Panc1 (cell line): ENCODE data around the gene MRPL10. TPM values are rescaled to one million over a fixed set of nuclear protein-coding genes. Genes with fewer than 3 reads are reported as not detected.

ENCODE experiments used
- ATAC-seq: fragments of 200-7000 bp; cut with Tn5 transposase; 2 replicates; pipeline ENCODE4 v1.9.1; 2020; ENCODE audit warnings: mild to moderate bottlenecking, moderate library complexity
- BruUV-seq: library from RNA; stranded (reverse); fragments of 400-500 nt; replicated peaks from 2 replicates; lab custom pipeline; 2021; lab: Mats Ljungman, UMichigan
- CTCF ChIA-PET: fragments of 300-600 bp; sonication (Branson Sonifier 250); formaldehyde crosslinking; loops from one replicate; lab custom pipeline; 2022; ENCODE audit warnings: antibody characterized with exemption; lab: Charles Lee
- POLR2A ChIA-PET: fragments of 300-600 bp; sonication (Branson Sonifier 250); formaldehyde crosslinking; loops from one replicate; lab custom pipeline; 2022; ENCODE audit warnings: antibody characterized with exemption; lab: Charles Lee
- DNase-seq: peaks from one replicate; pipeline ENCODE4 v3.0.0-alpha.2; 2010; ENCODE audit warnings: low read depth, low spot score
- H3K27ac ChIP-seq: 2 replicates; pipeline ENCODE4 v1.5.1; 2011; ENCODE audit warnings: mild to moderate bottlenecking, low read length, inconsistent platforms
- H3K27me3 ChIP-seq: fragments of 200-500 bp; sonication (Bioruptor generic); 2 replicates; pipeline ENCODE4 v1.6.0; 2014; ENCODE audit warnings: low read length, inconsistent platforms; ENCODE audit not compliant: control insufficient read depth, insufficient read depth
- H3K36me3 ChIP-seq: fragments of 200-500 bp; sonication (Bioruptor generic); 2 replicates; pipeline ENCODE4 v1.5.1; 2014; ENCODE audit warnings: inconsistent platforms, mild to moderate bottlenecking, low read length, moderate library complexity; ENCODE audit not compliant: control insufficient read depth, insufficient read depth
- H3K4me1 ChIP-seq: 2 replicates; pipeline ENCODE4 v1.5.1; 2011; ENCODE audit warnings: inconsistent platforms, mild to moderate bottlenecking, low read length, moderate library complexity; ENCODE audit not compliant: control insufficient read depth, insufficient read depth
- H3K4me3 ChIP-seq, 2 experiments: 2 replicates each; pipeline ENCODE4 v1.5.1; 2011 to 2012; ENCODE audit warnings: low read depth in 2 of 2, low read length in 2 of 2, mild to moderate bottlenecking in 2 of 2, inconsistent platforms in 1 of 2, moderate library complexity in 1 of 2
- H3K9me3 ChIP-seq: fragments of 200-500 bp; sonication (Bioruptor generic); 2 replicates; pipeline ENCODE4 v1.5.1; 2014; ENCODE audit warnings: low read depth, mild to moderate bottlenecking, inconsistent platforms, low read length, moderate library complexity; ENCODE audit not compliant: control insufficient read depth, insufficient read depth
- CTCF ChIP-seq: fragments of 450-650 bp; IDR thresholded peaks from 2 replicates; pipeline ENCODE4 v1.5.1; 2017; ENCODE audit warnings: mild to moderate bottlenecking
- POLR2AphosphoS5 ChIP-seq: IDR thresholded peaks from 2 replicates; pipeline ENCODE4 v1.6.1; 2012; ENCODE audit warnings: mild to moderate bottlenecking, low read depth, low read length, moderate library complexity
- REST ChIP-seq, 2 experiments: IDR thresholded peaks; 2 replicates each; pipeline ENCODE4 v1.6.1; 2011 to 2012; ENCODE audit warnings: low read depth in 2 of 2, control low read depth in 1 of 2, low read length in 1 of 2, mild to moderate bottlenecking in 1 of 2, moderate library complexity in 1 of 2; ENCODE audit not compliant: insufficient read depth in 1 of 2
- SIN3A ChIP-seq: IDR thresholded peaks from 2 replicates; pipeline ENCODE4 v1.6.1; 2012; ENCODE audit warnings: low read depth, mild to moderate bottlenecking, low read length, moderate library complexity, borderline replicate concordance; ENCODE audit not compliant: insufficient read depth
- TCF7L2 ChIP-seq: IDR thresholded peaks from 2 replicates; pipeline ENCODE4 v1.6.1; 2011; ENCODE audit warnings: mild to moderate bottlenecking, low read depth, low read length, inconsistent platforms
- in situ Hi-C: cut with HindIII; loops from 2 replicates; pipeline ENCODE4 v1.10.0; 2016; ENCODE audit warnings: low sequenced_read_pairs, low pct_unique_long_range_greater_than_20kb
- intact Hi-C: fragments of 100-400 bp; cut with micrococcal nuclease; formaldehyde crosslinking; loops from one replicate; pipeline ENCODE4 v1.10.0; 2022; ENCODE audit not compliant: unreplicated experiment
- total RNA-seq: library from RNA; stranded (reverse); gene quantifications from one replicate; pipeline ENCODE4 v1.2.1, GENCODE V29; 2021; ENCODE audit not compliant: unreplicated experiment

Gene MRPL10
- total RNA-seq, 1 experiment from 2014 or later, result 41.9 TPM

GRCh38 chr17:47807421-47807820, 23.9 kb downstream of the MRPL10 start:
- H3K9me3 ChIP-seq, result no peaks in the 10 kb centered on the region
- H3K4me3 ChIP-seq, result no peak overlapping the region
- DNase-seq (no peak), ATAC-seq (no peak)
- H3K27ac ChIP-seq, result no peak overlapping the region
- BruUV-seq, result no TSS peak
- peaks cover 6% of the 10 kb centered on the region; the same call in 1 of the 2 replicates for H3K4me1 ChIP-seq
- no peaks in the 10 kb centered on the region for H3K27me3 ChIP-seq
- CTCF ChIA-PET, result no interaction called here
- H3K36me3 ChIP-seq, result no peaks in the 10 kb centered on the region
- no peak for TF ChIP-seq TCF7L2
- no peak for TF ChIP-seq SIN3A
- no peak for TF ChIP-seq POLR2AphosphoS5
- TF ChIP-seq CTCF, result no peak
- no peak for TF ChIP-seq REST (IDR thresholded peaks at IDR 0.05; ENCODE audit: insufficient read depth in 1 of 2, low read depth in 2 of 2, low read length in 1 of 2)
- intact Hi-C loops (no loop called here), in situ Hi-C loops (no loop called here)
- POLR2A ChIA-PET, result no interaction called here

GRCh38 chr17:47806913-47807255, 24.5 kb downstream of the MRPL10 start:
- Histone ChIP-seq H3K4me1 (peaks cover 6% of the 10 kb centered on the region; the same call in 1 of the 2 replicates), H3K9me3 (no peaks in the 10 kb centered on the region), H3K4me3 (no peak overlapping the region), H3K27me3 (no peaks in the 10 kb centered on the region), H3K36me3 (no peaks in the 10 kb centered on the region), H3K27ac (no peak overlapping the region)
- DNase-seq (no peak), ATAC-seq (no peak)
- TF ChIP-seq POLR2AphosphoS5, result no peak
- no peak for TF ChIP-seq TCF7L2
- no peak for TF ChIP-seq SIN3A
- no peak for TF ChIP-seq CTCF
- no peak for TF ChIP-seq REST (IDR thresholded peaks at IDR 0.05; ENCODE audit: insufficient read depth in 1 of 2, low read depth in 2 of 2, low read length in 1 of 2)
- no TSS peak for BruUV-seq
- intact Hi-C loops, result no loop called here
- POLR2A ChIA-PET, result no interaction called here
- in situ Hi-C loops, result no loop called here
- CTCF ChIA-PET, result no interaction called here
